ENCODE measurements around the gene OR10H5.

- TF ChIP-seq USF2 (IDR thresholded peaks at IDR 0.05; ENCODE audit: borderline replicate concordance, low read depth, low read length), result no peak
- TF ChIP-seq POLR2AphosphoS5 (IDR thresholded peaks at IDR 0.05; ENCODE audit: low read length), result no peak
Measured at GRCh38 chr19:15748239-15748638, 39.2 kb upstream of the OR10H5 start.
